ENCODE measurements around the gene IDH3G. TPM values are rescaled to one million over a fixed set of nuclear protein-coding genes. Genes with fewer than 3 reads are reported as not detected.
"Not testable (repeated sequence)": the region's sequence is repeated elsewhere in the genome, so short reads cannot be mapped to it uniquely, and the experiment has no call there.

The IDH3G gene
- total RNA-seq, 1 donor from 2014 or later: 41.9 TPM

GRCh38 chrX:153742796-153743467 is 51.2 kb downstream of the IDH3G start:
- H3K27me3 ChIP-seq (ENCODE audit: insufficient read depth, low read length); H3K27ac Mint-ChIP-seq (ENCODE audit: unreplicated experiment); H3K4me1 Mint-ChIP-seq (ENCODE audit: low read depth, unreplicated experiment); H4K20me1 ChIP-seq (ENCODE audit: insufficient read depth, low read length); H3K27ac ChIP-seq (ENCODE audit: low read depth, low read length); H2AFZ ChIP-seq (ENCODE audit: low read depth, low read length); H3K9me3 ChIP-seq (ENCODE audit: insufficient read depth, low read depth, low read length); H3K4me3 Mint-ChIP-seq (ENCODE audit: unreplicated experiment); H3K4me1 ChIP-seq (ENCODE audit: insufficient read depth, low read length); H3K4me3 ChIP-seq (ENCODE audit: insufficient read depth, low read depth, low read length); H3K36me3 ChIP-seq (ENCODE audit: insufficient read depth, low read length); H3K27me3 Mint-ChIP-seq (ENCODE audit: low read depth, unreplicated experiment); H3K36me3 Mint-ChIP-seq (ENCODE audit: low read depth, unreplicated experiment); H3K79me2 ChIP-seq (ENCODE audit: insufficient read depth, low read length); H3K4me2 ChIP-seq (ENCODE audit: low read length); DNase-seq (ENCODE audit: low read depth); H3K9me3 Mint-ChIP-seq (ENCODE audit: unreplicated experiment); FAIRE-seq; H3K9ac ChIP-seq (ENCODE audit: low read length): not testable (repeated sequence)

DNA sequence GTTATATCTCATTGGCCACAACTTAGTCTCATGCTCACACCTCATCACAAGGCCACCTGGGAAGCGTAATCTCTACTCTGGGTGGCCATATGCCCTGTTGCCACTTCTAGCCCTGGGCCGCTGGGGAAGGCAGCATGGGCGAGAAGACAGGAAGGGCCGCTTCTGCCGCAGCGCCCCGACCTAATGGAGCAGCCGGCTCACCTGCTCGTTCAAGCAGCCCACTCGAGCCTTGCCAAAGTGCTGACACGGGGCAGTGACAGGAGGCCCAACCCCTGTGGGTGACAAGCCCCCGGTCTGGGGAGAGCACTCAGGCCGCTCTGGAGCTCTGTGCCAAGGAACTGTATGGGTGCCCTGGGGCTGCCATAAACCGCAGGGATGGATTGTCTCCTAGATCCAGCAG is 52.1 kb downstream of the IDH3G start:
- not testable (repeated sequence) for H4K20me1 ChIP-seq (ENCODE audit: insufficient read depth, low read length); H3K9ac ChIP-seq (ENCODE audit: low read length); H3K36me3 ChIP-seq (ENCODE audit: insufficient read depth, low read length); DNase-seq (ENCODE audit: low read depth); H3K9me3 Mint-ChIP-seq (ENCODE audit: unreplicated experiment); H3K4me3 ChIP-seq (ENCODE audit: insufficient read depth, low read depth, low read length); H3K4me3 Mint-ChIP-seq (ENCODE audit: unreplicated experiment); H3K79me2 ChIP-seq (ENCODE audit: insufficient read depth, low read length); H2AFZ ChIP-seq (ENCODE audit: low read depth, low read length); H3K9me3 ChIP-seq (ENCODE audit: insufficient read depth, low read depth, low read length); H3K4me2 ChIP-seq (ENCODE audit: low read length); H3K27me3 Mint-ChIP-seq (ENCODE audit: low read depth, unreplicated experiment); H3K4me1 ChIP-seq (ENCODE audit: insufficient read depth, low read length); H3K27ac ChIP-seq (ENCODE audit: low read depth, low read length); H3K27me3 ChIP-seq (ENCODE audit: insufficient read depth, low read length); H3K4me1 Mint-ChIP-seq (ENCODE audit: low read depth, unreplicated experiment); H3K27ac Mint-ChIP-seq (ENCODE audit: unreplicated experiment); FAIRE-seq; H3K36me3 Mint-ChIP-seq (ENCODE audit: low read depth, unreplicated experiment)

GRCh38 chrX:153741446-153741845 is 52.7 kb downstream of the IDH3G start:
- Histone ChIP-seq H3K79me2 (ENCODE audit: insufficient read depth, low read length) (no peaks in the 10 kb centered on the region), H3K9ac (ENCODE audit: low read length) (no peak overlapping the region), H3K27me3 (ENCODE audit: insufficient read depth, low read length) (no peaks in the 10 kb centered on the region), H4K20me1 (ENCODE audit: insufficient read depth, low read length) (no peaks in the 10 kb centered on the region), H3K4me1 (ENCODE audit: insufficient read depth, low read length) (no peaks in the 10 kb centered on the region), H3K36me3 (ENCODE audit: insufficient read depth, low read length) (no peaks in the 10 kb centered on the region), H3K27ac (ENCODE audit: low read depth, low read length) (no peak overlapping the region), H3K4me3 (ENCODE audit: insufficient read depth, low read depth, low read length) (no peak overlapping the region), H3K4me2 (ENCODE audit: low read length) (no peak overlapping the region), H2AFZ (ENCODE audit: low read depth, low read length) (no peak overlapping the region), H3K9me3 (ENCODE audit: insufficient read depth, low read depth, low read length) (no peaks in the 10 kb centered on the region)
- Mint-ChIP-seq H3K27me3 (ENCODE audit: low read depth, unreplicated experiment) (no peaks in the 10 kb centered on the region), H3K36me3 (ENCODE audit: low read depth, unreplicated experiment) (peaks cover 1% of the 10 kb centered on the region), H3K4me1 (ENCODE audit: low read depth, unreplicated experiment) (no peaks in the 10 kb centered on the region), H3K27ac (ENCODE audit: unreplicated experiment) (no peak overlapping the region), H3K4me3 (ENCODE audit: unreplicated experiment) (no peak overlapping the region), H3K9me3 (ENCODE audit: unreplicated experiment) (no peaks in the 10 kb centered on the region)
- no peak for FAIRE-seq
- DNase-seq (ENCODE audit: low read depth): no peak
- TF ChIP-seq, protein P1, sequence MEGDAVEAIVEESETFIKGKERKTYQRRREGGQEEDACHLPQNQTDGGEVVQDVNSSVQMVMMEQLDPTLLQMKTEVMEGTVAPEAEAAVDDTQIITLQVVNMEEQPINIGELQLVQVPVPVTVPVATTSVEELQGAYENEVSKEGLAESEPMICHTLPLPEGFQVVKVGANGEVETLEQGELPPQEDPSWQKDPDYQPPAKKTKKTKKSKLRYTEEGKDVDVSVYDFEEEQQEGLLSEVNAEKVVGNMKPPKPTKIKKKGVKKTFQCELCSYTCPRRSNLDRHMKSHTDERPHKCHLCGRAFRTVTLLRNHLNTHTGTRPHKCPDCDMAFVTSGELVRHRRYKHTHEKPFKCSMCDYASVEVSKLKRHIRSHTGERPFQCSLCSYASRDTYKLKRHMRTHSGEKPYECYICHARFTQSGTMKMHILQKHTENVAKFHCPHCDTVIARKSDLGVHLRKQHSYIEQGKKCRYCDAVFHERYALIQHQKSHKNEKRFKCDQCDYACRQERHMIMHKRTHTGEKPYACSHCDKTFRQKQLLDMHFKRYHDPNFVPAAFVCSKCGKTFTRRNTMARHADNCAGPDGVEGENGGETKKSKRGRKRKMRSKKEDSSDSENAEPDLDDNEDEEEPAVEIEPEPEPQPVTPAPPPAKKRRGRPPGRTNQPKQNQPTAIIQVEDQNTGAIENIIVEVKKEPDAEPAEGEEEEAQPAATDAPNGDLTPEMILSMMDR (IDR thresholded peaks at IDR 0.05; ENCODE audit: insufficient read depth, low read depth, low read length): no peak
- no peak for TF ChIP-seq EZH2 (IDR thresholded peaks at IDR 0.05; ENCODE audit: insufficient read depth, low read length)

Data from astrocyte (in vitro differentiated cells and primary cell).